Measurements from ENCODE around the gene MTURN.
A peak's percentile ranks its signal among the peaks of the same experiment; 100 is the strongest.
"Not testable (repeated sequence)": the region's sequence is repeated elsewhere in the genome, so short reads cannot be mapped to it uniquely, and the experiment has no call there.

The MTURN gene

GRCh38 chr7:30134611-30135300 is at the start of gene MTURN:
MTURN (plus strand) TSS chr7:30134986; CDS start chr7:30135137, 151 bp downstream.
- DNase-seq = peak; percentile 92

- DNase-seq = no peak
Observed at GRCh38 chr7:30086529-30086928, 48.3 kb upstream of the MTURN start.

GRCh38 chr7:30087371-30087770 is 47.4 kb upstream of the MTURN start:
- DNase-seq = no peak

GRCh38 chr7:30088362-30088761 is 46.4 kb upstream of the MTURN start:
- no peak for DNase-seq

- DNase-seq = no peak
Observed at GRCh38 chr7:30090111-30090510, 44.7 kb upstream of the MTURN start.

GRCh38 chr7:30091491-30091912 is 43.3 kb upstream of the MTURN start:
- DNase-seq = no peak

- no peak for DNase-seq
Observed at GRCh38 chr7:30091987-30092386, 42.8 kb upstream of the MTURN start.

GRCh38 chr7:30093420-30093952 is 41.3 kb upstream of the MTURN start:
- no peak for DNase-seq

- not testable (repeated sequence) for DNase-seq
Observed at GRCh38 chr7:30098599-30098998, 36.2 kb upstream of the MTURN start.

GRCh38 chr7:30102281-30102680 is 32.5 kb upstream of the MTURN start:
- no peak for DNase-seq

- DNase-seq = no peak
Observed at GRCh38 chr7:30104157-30104556, 30.6 kb upstream of the MTURN start.

- no peak for DNase-seq
Observed at GRCh38 chr7:30112103-30112713, 22.6 kb upstream of the MTURN start.

- no peak for DNase-seq
Observed at GRCh38 chr7:30113144-30113543, 21.6 kb upstream of the MTURN start.

- no peak for DNase-seq
Observed at GRCh38 chr7:30114536-30115238, 20.1 kb upstream of the MTURN start.

GRCh38 chr7:30115709-30116297 is 19.0 kb upstream of the MTURN start:
- DNase-seq = no peak

GRCh38 chr7:30116771-30117170 is 18.0 kb upstream of the MTURN start:
- peak; percentile 59 for DNase-seq

GRCh38 chr7:30117896-30118295 is 16.9 kb upstream of the MTURN start:
- no peak for DNase-seq

- no peak for DNase-seq
Observed at GRCh38 chr7:30119890-30120577, 14.8 kb upstream of the MTURN start.

- DNase-seq = no peak
Observed at GRCh38 chr7:30133736-30134610, 813 bp upstream of the MTURN start.

- DNase-seq = peak; percentile 69
Observed at GRCh38 chr7:30135301-30136116, 723 bp downstream of the MTURN start.
